K562 (cell line): ENCODE results near the gene IMPA2. TPM values are rescaled to one million over a fixed set of nuclear protein-coding genes. Genes with fewer than 3 reads are reported as not detected.

Experiments used
- ATAC-seq: fragments of 200-7000 bp; cut with Tn5 transposase; 3 replicates; pipeline ENCODE4 v1.9.1; 2020; ENCODE audit warnings: moderate library complexity
- BruUV-seq: library from RNA; stranded (reverse); fragments of 400-500 nt; replicated peaks from 2 replicates; lab custom pipeline; 2021; lab: Mats Ljungman, UMichigan
- CTCF ChIA-PET: fragments of 300-600 bp; formaldehyde crosslinking; extraction: SDS; loops from one replicate; lab custom pipeline; 2021; ENCODE audit warnings: low intra/inter-chr PET ratio; lab: Yijun Ruan, JAX
- POLR2A ChIA-PET: fragments of 300-600, 350-650 bp; sonication (Branson Sonifier 250); formaldehyde crosslinking; extraction: SDS; loops from one replicate; lab custom pipeline; 2021; ENCODE audit warnings: antibody characterized with exemption, inconsistent platforms; lab: Yijun Ruan, JAX
- DNase-seq, 4 experiments: peaks; one replicate each; pipeline versions ENCODE4 v3.0.0 to v3.0.0-alpha.2; 2011 to 2018; ENCODE audit warnings: low spot score in 3 of 4, mixed read lengths in 3 of 4; ENCODE audit errors: extremely low read depth in 1 of 4
- FAIRE-seq: peaks from 2 replicates; lab custom pipeline; 2011; peaks lifted over from hg19 to GRCh38; lab: Jason Lieb, UNC
- H2AFZ ChIP-seq: 2 replicates; pipeline ENCODE4 v1.6.0; 2011; ENCODE audit warnings: low read depth, low read length, control low read depth, inconsistent platforms
- H3K27ac ChIP-seq: fragments of 200-600 bp; 3 replicates; pipeline ENCODE4 v1.8.0; 2011; ENCODE audit warnings: low read depth, mild to moderate bottlenecking, control low read depth, inconsistent platforms, low read length, moderate library complexity, mixed read lengths; ENCODE audit errors: extremely low read depth
- H3K27me3 ChIP-seq, 2 experiments: fragments of 300-600 bp in 1 of 2; 2 replicates in 1 of 2; 3 replicates in 1 of 2; pipeline versions ENCODE4 v1.6.0 to v1.8.0; 2011; ENCODE audit warnings: inconsistent platforms in 2 of 2, low read length in 2 of 2, mild to moderate bottlenecking in 1 of 2, mixed read lengths in 1 of 2, moderate library complexity in 1 of 2; ENCODE audit not compliant: control insufficient read depth in 2 of 2, insufficient read depth in 2 of 2
- H3K36me3 ChIP-seq: fragments of 300-600 bp; 3 replicates; pipeline ENCODE4 v1.8.0; 2011; ENCODE audit warnings: mild to moderate bottlenecking, low read length, inconsistent platforms; ENCODE audit not compliant: control insufficient read depth, insufficient read depth
- H3K4me1 ChIP-seq, 2 experiments: fragments of 200-600 bp in 1 of 2; replicated peaks in 1 of 2; 2 replicates in 1 of 2; 3 replicates in 1 of 2; pipeline versions ENCODE4 v1.5.1 to v1.8.0; 2011; ENCODE audit warnings: inconsistent platforms in 2 of 2, low read length in 2 of 2, mild to moderate bottlenecking in 1 of 2, mixed read lengths in 1 of 2, moderate library complexity in 1 of 2; ENCODE audit not compliant: control insufficient read depth in 2 of 2, insufficient read depth in 2 of 2
- H3K4me2 ChIP-seq: 2 replicates; pipeline ENCODE4 v1.6.1; 2011; ENCODE audit warnings: low read length, control low read depth, inconsistent platforms, mixed read lengths; ENCODE audit not compliant: insufficient read depth
- H3K4me3 ChIP-seq: fragments of 200-600 bp; sonication (generic), shearing (Covaris generic); 2 replicates; pipeline ENCODE4 v1.5.1; 2016; ENCODE audit warnings: control low read depth, inconsistent platforms
- H3K79me2 ChIP-seq: fragments of 200-600 bp; 3 replicates; pipeline ENCODE4 v1.8.0; 2011; ENCODE audit warnings: low read length, inconsistent platforms; ENCODE audit not compliant: control insufficient read depth, insufficient read depth
- H3K9ac ChIP-seq, 2 experiments: 2 replicates each; pipeline versions ENCODE4 v1.6.0 to v1.6.1; 2011; ENCODE audit warnings: low read depth in 2 of 2, low read length in 2 of 2, control low read depth in 1 of 2, inconsistent platforms in 1 of 2, mild to moderate bottlenecking in 1 of 2, mixed read lengths in 1 of 2; ENCODE audit not compliant: insufficient read depth in 1 of 2
- H3K9me1 ChIP-seq: one replicate; pipeline ENCODE4 v1.6.0; 2011; ENCODE audit warnings: inconsistent platforms, mild to moderate bottlenecking, low read length, moderate library complexity; ENCODE audit not compliant: control insufficient read depth, insufficient read depth
- H3K9me3 ChIP-seq: replicated peaks from 2 replicates; pipeline ENCODE4 v1.5.1; 2011; ENCODE audit warnings: low read depth, low read length, inconsistent platforms; ENCODE audit not compliant: control insufficient read depth, insufficient read depth
- H4K20me1 ChIP-seq: replicated peaks from 2 replicates; pipeline ENCODE4 v1.6.1; 2011; ENCODE audit warnings: low read length, inconsistent platforms, mixed read lengths; ENCODE audit not compliant: control insufficient read depth, insufficient read depth
- ARID2 ChIP-seq: fragments of 450-650 bp; IDR thresholded peaks from 2 replicates; pipeline ENCODE4 v1.6.1; 2017; ENCODE audit warnings: antibody characterized with exemption, mild to moderate bottlenecking
- FOXM1 ChIP-seq, 2 experiments: fragments of 450-650 bp in 1 of 2; sonication (generic) in 1 of 2; formaldehyde crosslinking in 1 of 2; IDR thresholded peaks; 2 replicates each; pipeline versions ENCODE4 v1.6.1 to v1.9.0; 2017 to 2022; ENCODE audit warnings: low read depth in 2 of 2, mild to moderate bottlenecking in 2 of 2, missing genetic modification reagents in 1 of 2, moderate library complexity in 1 of 2
- KDM5B ChIP-seq: fragments of 200-600 bp; sonication (generic); IDR thresholded peaks from 2 replicates; pipeline ENCODE4 v1.6.1; 2012; ENCODE audit warnings: low read depth, mild to moderate bottlenecking, moderate library complexity, low read length, control low read depth, inconsistent platforms; ENCODE audit not compliant: insufficient replicate concordance
- L3MBTL2 ChIP-seq: fragments of 450-650 bp; IDR thresholded peaks from 2 replicates; pipeline ENCODE4 v1.6.1; 2016; ENCODE audit warnings: mild to moderate bottlenecking, moderate library complexity
- ZBTB7A ChIP-seq: IDR thresholded peaks from 2 replicates; pipeline ENCODE4 v1.6.1; 2011; ENCODE audit warnings: low read depth, mild to moderate bottlenecking, low read length, moderate library complexity, borderline replicate concordance; ENCODE audit not compliant: control insufficient read depth
- WGBS: fragments of 100-300 bp; shearing (Covaris generic); methylation state at CpG from one replicate; pipeline ENCODE4 v1.1.6; 2016; ENCODE audit warnings: low coverage, mixed read lengths; ENCODE audit not compliant: insufficient coverage; ENCODE audit errors: missing lambda C conversion rate; 5-methylcytosine and 5-hydroxymethylcytosine counted together
- in situ Hi-C: fragments of 300-500 bp; cut with MboI; formaldehyde crosslinking; loops from 4 replicates; pipeline ENCODE4 v1.15.0; 2018; ENCODE audit warnings: inconsistent platforms, mixed read lengths
- intact Hi-C: fragments of 100-400 bp; cut with micrococcal nuclease; formaldehyde crosslinking; loops from 2 replicates; pipeline ENCODE4 v1.14.2; 2022
- polyA plus RNA-seq, 8 experiments: library from polyadenylated mRNA; depleted of rRNA in 4 of 8; stranded (reverse) in 5 of 8; unstranded in 3 of 8; fragments of >200 nt; fragmentation: Nextera tagmentation in 2 of 8; fragmentation: Illumina TruSeq in 1 of 8; extraction: Ambion mirVana in 2 of 8; extraction: Trizol in 1 of 8; gene quantifications; 2 replicates each; pipeline versions ENCODE4 v1.2.1 to v1.2.3, GENCODE V29; 2011 to 2014; ENCODE audit warnings: inconsistent platforms in 1 of 8, missing spikeins in 1 of 8
- total RNA-seq, 7 experiments: library from RNA; depleted of rRNA in 6 of 7; stranded (reverse); fragments of >200 nt in 6 of 7; fragmentation: Illumina TruSeq in 2 of 7; extraction: Trizol in 2 of 7; gene quantifications; 2 replicates each; pipeline versions ENCODE4 v1.2.1 to v1.2.3, GENCODE V29; 2011 to 2021; ENCODE audit warnings: low replicate concordance in 1 of 7

The IMPA2 gene
- total and polyA plus RNA-seq, 9 of the 15 experiments (the other 6 are each of a cell fraction or from before 2014, with no cell fraction given): 0.62 to 11.3 (median 5.7) TPM

- Histone ChIP-seq H3K27me3 (peaks cover 2 to 24% of the 10 kb centered on the region in 2 experiments; a peak in 3 of 5 replicates), H3K4me1 (peaks cover 0 to 4% of the 10 kb centered on the region in 2 experiments; a peak in 2 of 5 replicates), H3K4me3 (no peak overlapping the region), H4K20me1 (no peaks in the 10 kb centered on the region), H2AFZ (no peak overlapping the region), H3K9me3 (no peaks in the 10 kb centered on the region), H3K27ac (no peak overlapping the region), H3K9me1 (no peaks in the 10 kb centered on the region), H3K4me2 (no peak overlapping the region), H3K9ac (peak overlapping the region in 1 of 2 experiments; percentile 35; a peak in 1 of 4 replicates), H3K79me2 (no peaks in the 10 kb centered on the region), H3K36me3 (no peaks in the 10 kb centered on the region)
- no peak for ATAC-seq
- FAIRE-seq: no peak
- 60% methylated on average over 14 of the region's 14 CpGs for WGBS
- no peak for TF ChIP-seq FOXM1 (IDR thresholded peaks at IDR 0.05; ENCODE audit: low read depth)
- no peak for TF ChIP-seq FOXM1 (CRISPR knock-in tag; IDR thresholded peaks at IDR 0.05; ENCODE audit: low read depth)
- TF ChIP-seq ZBTB7A: no peak
- TF ChIP-seq L3MBTL2: no peak
- no peak for TF ChIP-seq ARID2
- TF ChIP-seq KDM5B: no peak
- ChIA-PET POLR2A (no interaction called here), CTCF (no interaction called here)
- in situ Hi-C loops (no loop called here), intact Hi-C loops (no loop called here)
- no TSS peak for BruUV-seq
- no peak for DNase-seq
Measured at GRCh38 chr18:11932393-11932792, 48.9 kb upstream of the IMPA2 start.
